Measurements from ENCODE around the gene CCDC167.

The CCDC167 gene

DNA sequence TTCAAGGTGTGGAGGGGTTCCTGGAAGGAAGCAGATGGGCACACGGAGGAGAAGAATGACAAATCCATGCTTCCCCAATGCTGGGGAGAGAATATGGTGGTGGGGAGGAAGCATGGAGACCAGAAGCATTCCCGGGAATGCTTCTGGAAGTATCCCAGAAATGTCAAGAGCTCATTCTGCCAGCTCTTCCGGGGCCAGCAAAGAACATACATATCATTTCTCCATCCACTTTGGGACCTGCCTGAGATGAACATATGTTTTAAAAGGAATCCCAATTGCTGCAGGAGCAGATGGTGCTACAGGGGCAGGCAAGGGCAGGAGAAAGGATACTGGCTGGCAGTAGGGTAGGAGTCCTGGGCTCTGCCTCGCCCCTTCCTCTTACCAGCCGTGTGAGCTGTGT lies 37.9 kb upstream of the CCDC167 start:
- Histone ChIP-seq H3K36me3 (ENCODE audit: control insufficient read depth in 1 of 2, insufficient read depth in 2 of 2, low read length in 2 of 2) (no peaks in the 10 kb centered on the region), H4K91ac (ENCODE audit: low read depth, low read length) (no peak overlapping the region), H3K4me3 (ENCODE audit: low read depth, low read length) (no peak overlapping the region), H3K27me3 (ENCODE audit: insufficient read depth, low read length) (peaks cover 34% of the 10 kb centered on the region), H3K79me1 (ENCODE audit: low read length) (no peaks in the 10 kb centered on the region), H3K23ac (ENCODE audit: low read length) (no peak overlapping the region), H2BK12ac (ENCODE audit: low read length) (no peak overlapping the region), H4K12ac (ENCODE audit: low read depth, low read length) (no peak overlapping the region), H3K4ac (ENCODE audit: low read depth, low read length) (no peak overlapping the region), H3K4me1 (ENCODE audit: control insufficient read depth in 1 of 2, insufficient read depth in 2 of 2, low read length in 2 of 2) (peaks cover 0 to 4% of the 10 kb centered on the region in 2 experiments), H2AK5ac (ENCODE audit: low read length) (no peak overlapping the region), H2AFZ (ENCODE audit: insufficient read depth, low read length, poor library complexity) (no peak overlapping the region), H3K9ac (ENCODE audit: low read length) (no peak overlapping the region), H3K79me2 (ENCODE audit: control insufficient read depth, insufficient read depth, low read length, poor library complexity) (no peaks in the 10 kb centered on the region), H3K14ac (ENCODE audit: low read length) (no peak overlapping the region), H2BK5ac (ENCODE audit: low read depth, low read length, poor library complexity) (no peak overlapping the region), H4K8ac (ENCODE audit: low read depth, low read length) (no peak overlapping the region), H2BK120ac (ENCODE audit: insufficient read depth, low read length, poor library complexity) (no peak overlapping the region), H3K4me2 (ENCODE audit: low read length) (no peak overlapping the region), H3K9me3 (ENCODE audit: insufficient read depth, low read depth, low read length) (peaks cover 2% of the 10 kb centered on the region), H3K27ac (ENCODE audit: low read depth, low read length) (no peak overlapping the region), H3K18ac (ENCODE audit: low read length) (no peak overlapping the region)
- WGBS (ENCODE audit: extremely low coverage, insufficient coverage, insufficient read length), result no CpG with 5 or more reads among the region's 5 CpGs
- DNase-seq, result no peak

- peaks cover 2% of the 10 kb centered on the region for H3K9me3 ChIP-seq (ENCODE audit: insufficient read depth, low read depth, low read length)
- H3K4me3 ChIP-seq (ENCODE audit: low read depth, low read length), result no peak overlapping the region
- no peak overlapping the region for H4K12ac ChIP-seq (ENCODE audit: low read depth, low read length)
- peaks cover 0 to 4% of the 10 kb centered on the region in 2 experiments for H3K4me1 ChIP-seq (ENCODE audit: control insufficient read depth in 1 of 2, insufficient read depth in 2 of 2, low read length in 2 of 2)
- H3K9ac ChIP-seq (ENCODE audit: low read length), result no peak overlapping the region
- no peak overlapping the region for H3K14ac ChIP-seq (ENCODE audit: low read length)
- DNase-seq, result no peak
- H2BK12ac ChIP-seq (ENCODE audit: low read length), result no peak overlapping the region
- no CpG with 5 or more reads among the region's 37 CpGs for WGBS (ENCODE audit: extremely low coverage, insufficient coverage, insufficient read length)
- H3K4ac ChIP-seq (ENCODE audit: low read depth, low read length), result no peak overlapping the region
- peaks cover 34% of the 10 kb centered on the region for H3K27me3 ChIP-seq (ENCODE audit: insufficient read depth, low read length)
- no peak overlapping the region for H3K27ac ChIP-seq (ENCODE audit: low read depth, low read length)
- H3K4me2 ChIP-seq (ENCODE audit: low read length), result peak overlapping the region; percentile 49
- no peak overlapping the region for H2BK5ac ChIP-seq (ENCODE audit: low read depth, low read length, poor library complexity)
- no peak overlapping the region for H2AFZ ChIP-seq (ENCODE audit: insufficient read depth, low read length, poor library complexity)
- no peak overlapping the region for H3K23ac ChIP-seq (ENCODE audit: low read length)
- no peak overlapping the region for H4K91ac ChIP-seq (ENCODE audit: low read depth, low read length)
- no peaks in the 10 kb centered on the region for H3K36me3 ChIP-seq (ENCODE audit: control insufficient read depth in 1 of 2, insufficient read depth in 2 of 2, low read length in 2 of 2)
- no peak overlapping the region for H2AK5ac ChIP-seq (ENCODE audit: low read length)
- H2BK120ac ChIP-seq (ENCODE audit: insufficient read depth, low read length, poor library complexity), result no peak overlapping the region
- H4K8ac ChIP-seq (ENCODE audit: low read depth, low read length), result no peak overlapping the region
- no peak overlapping the region for H3K18ac ChIP-seq (ENCODE audit: low read length)
- no peaks in the 10 kb centered on the region for H3K79me2 ChIP-seq (ENCODE audit: control insufficient read depth, insufficient read depth, low read length, poor library complexity)
- H3K79me1 ChIP-seq (ENCODE audit: low read length), result no peaks in the 10 kb centered on the region
Measured at GRCh38 chr6:37536491-37537190, 36.9 kb upstream of the CCDC167 start.

GRCh38 chr6:37535759-37536490 lies 36.2 kb upstream of the CCDC167 start:
- H4K91ac ChIP-seq (ENCODE audit: low read depth, low read length), result no peak overlapping the region
- H2BK12ac ChIP-seq (ENCODE audit: low read length), result no peak overlapping the region
- no peak overlapping the region for H3K23ac ChIP-seq (ENCODE audit: low read length)
- peaks cover 2% of the 10 kb centered on the region for H3K9me3 ChIP-seq (ENCODE audit: insufficient read depth, low read depth, low read length)
- no peak overlapping the region for H3K27ac ChIP-seq (ENCODE audit: low read depth, low read length)
- H4K12ac ChIP-seq (ENCODE audit: low read depth, low read length), result no peak overlapping the region
- no peaks in the 10 kb centered on the region for H3K79me2 ChIP-seq (ENCODE audit: control insufficient read depth, insufficient read depth, low read length, poor library complexity)
- peaks cover 0 to 4% of the 10 kb centered on the region in 2 experiments for H3K4me1 ChIP-seq (ENCODE audit: control insufficient read depth in 1 of 2, insufficient read depth in 2 of 2, low read length in 2 of 2)
- no peak overlapping the region for H2BK120ac ChIP-seq (ENCODE audit: insufficient read depth, low read length, poor library complexity)
- H3K18ac ChIP-seq (ENCODE audit: low read length), result no peak overlapping the region
- H2AK5ac ChIP-seq (ENCODE audit: low read length), result no peak overlapping the region
- WGBS (ENCODE audit: extremely low coverage, insufficient coverage, insufficient read length), result no CpG with 5 or more reads among the region's 56 CpGs
- no peak overlapping the region for H3K9ac ChIP-seq (ENCODE audit: low read length)
- H3K27me3 ChIP-seq (ENCODE audit: insufficient read depth, low read length), result peaks cover 34% of the 10 kb centered on the region
- H4K8ac ChIP-seq (ENCODE audit: low read depth, low read length), result no peak overlapping the region
- no peak overlapping the region for H3K4ac ChIP-seq (ENCODE audit: low read depth, low read length)
- H3K79me1 ChIP-seq (ENCODE audit: low read length), result no peaks in the 10 kb centered on the region
- H2BK5ac ChIP-seq (ENCODE audit: low read depth, low read length, poor library complexity), result no peak overlapping the region
- H3K14ac ChIP-seq (ENCODE audit: low read length), result no peak overlapping the region
- DNase-seq, result no peak
- no peaks in the 10 kb centered on the region for H3K36me3 ChIP-seq (ENCODE audit: control insufficient read depth in 1 of 2, insufficient read depth in 2 of 2, low read length in 2 of 2)
- no peak overlapping the region for H2AFZ ChIP-seq (ENCODE audit: insufficient read depth, low read length, poor library complexity)
- H3K4me2 ChIP-seq (ENCODE audit: low read length), result peak overlapping the region; percentile 49
- no peak overlapping the region for H3K4me3 ChIP-seq (ENCODE audit: low read depth, low read length)

DNA sequence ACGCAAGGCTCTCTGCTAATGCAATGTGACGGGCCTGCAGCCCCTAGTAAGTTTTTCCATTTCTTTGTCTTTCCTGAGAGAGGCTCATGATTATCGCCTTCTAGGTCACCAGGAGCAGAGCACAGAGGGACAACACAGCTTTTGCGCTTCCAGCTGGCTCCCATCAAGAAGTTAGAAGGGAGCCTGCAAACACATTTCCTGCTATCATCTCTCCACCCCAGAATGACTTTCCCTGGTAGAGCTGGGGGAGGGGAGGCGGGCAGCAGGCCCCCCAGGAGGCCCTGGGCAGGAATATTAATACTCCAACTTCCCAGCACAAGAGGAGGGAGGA lies 35.7 kb upstream of the CCDC167 start:
- H2BK12ac ChIP-seq (ENCODE audit: low read length), result no peak overlapping the region
- no peak overlapping the region for H3K23ac ChIP-seq (ENCODE audit: low read length)
- H2AK5ac ChIP-seq (ENCODE audit: low read length), result no peak overlapping the region
- no CpG with 5 or more reads among the region's 5 CpGs for WGBS (ENCODE audit: extremely low coverage, insufficient coverage, insufficient read length)
- no peak overlapping the region for H3K4ac ChIP-seq (ENCODE audit: low read depth, low read length)
- H3K79me1 ChIP-seq (ENCODE audit: low read length), result no peaks in the 10 kb centered on the region
- no peak overlapping the region for H4K8ac ChIP-seq (ENCODE audit: low read depth, low read length)
- no peak overlapping the region for H3K4me2 ChIP-seq (ENCODE audit: low read length)
- H4K91ac ChIP-seq (ENCODE audit: low read depth, low read length), result no peak overlapping the region
- no peak for DNase-seq
- H3K4me1 ChIP-seq (ENCODE audit: control insufficient read depth in 1 of 2, insufficient read depth in 2 of 2, low read length in 2 of 2), result peaks cover 0 to 4% of the 10 kb centered on the region in 2 experiments
- peaks cover 34% of the 10 kb centered on the region for H3K27me3 ChIP-seq (ENCODE audit: insufficient read depth, low read length)
- no peak overlapping the region for H3K27ac ChIP-seq (ENCODE audit: low read depth, low read length)
- H2BK5ac ChIP-seq (ENCODE audit: low read depth, low read length, poor library complexity), result no peak overlapping the region
- no peak overlapping the region for H3K14ac ChIP-seq (ENCODE audit: low read length)
- no peak overlapping the region for H3K9ac ChIP-seq (ENCODE audit: low read length)
- H2BK120ac ChIP-seq (ENCODE audit: insufficient read depth, low read length, poor library complexity), result no peak overlapping the region
- no peaks in the 10 kb centered on the region for H3K79me2 ChIP-seq (ENCODE audit: control insufficient read depth, insufficient read depth, low read length, poor library complexity)
- no peak overlapping the region for H4K12ac ChIP-seq (ENCODE audit: low read depth, low read length)
- H3K36me3 ChIP-seq (ENCODE audit: control insufficient read depth in 1 of 2, insufficient read depth in 2 of 2, low read length in 2 of 2), result no peaks in the 10 kb centered on the region
- no peak overlapping the region for H3K4me3 ChIP-seq (ENCODE audit: low read depth, low read length)
- peaks cover 2% of the 10 kb centered on the region for H3K9me3 ChIP-seq (ENCODE audit: insufficient read depth, low read depth, low read length)
- no peak overlapping the region for H2AFZ ChIP-seq (ENCODE audit: insufficient read depth, low read length, poor library complexity)
- H3K18ac ChIP-seq (ENCODE audit: low read length), result no peak overlapping the region

Measured in trophoblast cell (in vitro differentiated cells and primary cell).